ENCODE data around the gene ZNF155.
A peak's percentile ranks its signal among the peaks of the same experiment; 100 is the strongest.

ZNF155 gene

DNA sequence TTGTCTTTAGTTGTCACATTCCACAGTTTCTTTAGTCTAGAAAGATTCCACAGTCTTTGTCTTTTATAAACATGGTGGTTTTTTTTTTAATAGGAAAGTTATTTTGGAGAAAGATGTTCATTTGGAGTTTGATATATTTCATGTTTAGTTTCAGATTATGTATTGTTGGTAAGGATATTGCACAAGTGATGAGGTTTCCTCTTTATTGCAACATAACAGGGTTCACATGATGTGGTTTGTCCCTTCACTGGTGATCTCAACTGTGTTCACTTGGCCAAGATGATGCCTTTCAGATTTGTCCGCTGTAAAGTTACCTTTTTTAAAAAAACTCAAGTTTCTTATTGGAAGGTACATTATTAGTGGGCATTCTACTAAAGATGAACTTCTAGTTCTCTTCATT, 22.0 kb downstream of the ZNF155 start:
- no peak for DNase-seq

DNA sequence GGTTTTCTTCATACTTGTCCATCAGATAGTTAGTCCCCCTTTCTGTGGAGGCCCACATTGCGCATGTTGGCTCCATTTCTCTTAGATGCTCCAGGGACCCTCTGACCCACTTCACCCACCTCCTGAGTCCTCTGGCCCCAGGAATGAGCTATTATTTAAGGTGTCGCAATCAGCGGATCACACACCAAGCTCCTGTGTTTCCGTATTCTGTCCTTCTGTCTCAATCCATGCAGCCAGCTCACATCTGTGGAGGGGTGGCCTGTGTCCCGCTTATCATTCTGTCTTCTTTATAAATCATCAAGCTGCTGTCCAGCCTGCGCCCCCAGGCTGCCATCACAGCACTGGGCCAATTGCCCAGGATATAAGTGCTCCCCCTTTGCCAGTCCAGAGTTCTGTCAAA, 23.5 kb downstream of the ZNF155 start:
- no peak for DNase-seq

GRCh38 chr19:44010468-44010867, 26.5 kb downstream of the ZNF155 start:
- DNase-seq: no peak

- no peak for DNase-seq
Observed at GRCh38 chr19:44019498-44019897, 35.5 kb downstream of the ZNF155 start.

DNA sequence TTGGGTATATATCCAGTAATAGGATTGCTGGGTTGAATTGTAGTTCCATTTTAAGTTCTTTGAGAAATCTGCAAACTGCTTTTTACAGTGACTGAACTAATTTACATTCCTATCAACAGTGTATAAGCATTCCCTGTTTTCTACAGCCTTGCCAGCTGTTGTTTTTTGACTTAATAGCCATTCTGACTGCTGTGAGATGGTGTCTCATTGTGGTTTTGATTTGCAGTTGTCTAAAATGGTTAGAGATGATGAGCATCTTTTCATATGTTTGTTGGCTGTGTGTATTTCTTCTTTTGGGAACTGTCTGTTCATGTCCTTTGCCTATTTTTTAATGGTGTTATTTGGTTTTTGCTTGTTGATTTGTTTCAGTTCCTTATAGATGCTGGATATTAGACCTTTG, 37.2 kb downstream of the ZNF155 start:
- DNase-seq: no peak

DNA sequence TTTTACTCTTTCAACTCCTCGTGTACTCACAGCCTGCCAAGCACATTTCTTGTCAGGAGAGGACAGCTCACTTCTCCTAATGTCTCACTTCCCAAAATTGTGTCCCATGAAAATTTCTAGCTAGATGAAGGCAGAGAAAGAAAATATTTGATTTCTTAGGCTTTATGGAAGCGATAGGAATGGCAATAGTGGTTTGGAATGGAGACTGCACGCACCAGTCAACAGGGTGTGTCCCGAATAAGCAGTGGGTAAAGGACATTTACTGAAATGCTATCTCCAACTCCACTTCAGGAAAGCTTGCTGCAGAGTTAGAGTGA, 40.9 kb downstream of the ZNF155 start:
- no peak for DNase-seq

DNA sequence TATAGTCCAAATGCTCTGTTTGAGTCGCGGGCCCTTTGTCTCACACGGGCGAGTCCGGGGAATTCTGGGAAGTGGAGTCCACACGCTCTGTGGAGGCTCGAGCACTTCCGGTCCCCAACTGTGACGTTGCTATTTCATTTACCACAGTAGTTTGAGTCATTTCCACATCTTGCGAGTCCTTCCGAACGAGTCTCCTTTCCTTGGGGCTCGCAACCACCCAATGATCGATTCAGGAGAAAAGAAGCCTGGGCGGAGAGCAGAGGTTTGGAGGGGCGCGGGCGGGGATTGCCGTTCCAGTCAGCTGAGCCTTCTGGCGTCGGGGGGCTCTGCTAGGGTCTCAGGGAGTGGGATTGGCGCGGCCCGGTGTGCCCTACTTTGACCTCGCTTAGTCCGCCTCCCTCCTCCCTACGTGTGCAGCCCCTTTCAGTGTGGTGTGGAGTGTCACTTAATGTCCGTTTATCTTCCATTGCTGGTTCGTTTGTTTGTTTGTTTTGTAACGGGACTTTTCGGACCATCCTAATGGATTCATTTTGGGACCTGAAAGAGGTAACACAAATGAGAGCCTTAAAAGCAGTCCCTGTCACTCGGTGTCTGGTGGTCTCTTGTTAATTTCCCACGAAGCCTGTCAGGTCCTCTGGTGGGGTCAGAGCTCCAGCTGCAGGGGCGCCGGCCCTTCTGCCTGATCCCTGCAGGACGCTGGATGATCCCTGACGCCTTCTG, 41.4 kb downstream of the ZNF155 start, which contains the start of gene ZNF222:
Gene ZNF222, plus strand, starts transcription at position 163 of the 720 bp plus-strand sequence. Its CDS starts 58 bp downstream, at position 221.
- peak; percentile 64 for DNase-seq

DNA sequence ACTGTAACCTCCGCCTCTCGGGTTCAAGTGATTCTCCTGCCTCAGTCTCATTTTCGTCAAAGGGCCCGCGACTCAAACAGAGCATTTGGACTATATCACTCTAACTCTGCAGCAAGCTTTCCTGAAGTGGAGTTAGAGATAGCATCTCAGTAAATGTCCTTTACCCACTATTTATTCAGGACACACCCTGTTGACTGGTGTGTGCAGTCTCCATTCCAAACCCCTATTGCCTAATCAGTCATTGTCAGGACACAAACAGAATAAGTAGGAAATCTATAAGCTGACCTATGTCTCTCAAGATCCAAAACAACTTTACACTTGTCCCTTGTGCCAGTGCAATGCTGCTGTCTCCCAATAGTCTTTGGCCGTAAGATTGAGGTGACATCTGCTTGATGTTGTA, 42.6 kb downstream of the ZNF155 start:
- DNase-seq: no peak

DNA sequence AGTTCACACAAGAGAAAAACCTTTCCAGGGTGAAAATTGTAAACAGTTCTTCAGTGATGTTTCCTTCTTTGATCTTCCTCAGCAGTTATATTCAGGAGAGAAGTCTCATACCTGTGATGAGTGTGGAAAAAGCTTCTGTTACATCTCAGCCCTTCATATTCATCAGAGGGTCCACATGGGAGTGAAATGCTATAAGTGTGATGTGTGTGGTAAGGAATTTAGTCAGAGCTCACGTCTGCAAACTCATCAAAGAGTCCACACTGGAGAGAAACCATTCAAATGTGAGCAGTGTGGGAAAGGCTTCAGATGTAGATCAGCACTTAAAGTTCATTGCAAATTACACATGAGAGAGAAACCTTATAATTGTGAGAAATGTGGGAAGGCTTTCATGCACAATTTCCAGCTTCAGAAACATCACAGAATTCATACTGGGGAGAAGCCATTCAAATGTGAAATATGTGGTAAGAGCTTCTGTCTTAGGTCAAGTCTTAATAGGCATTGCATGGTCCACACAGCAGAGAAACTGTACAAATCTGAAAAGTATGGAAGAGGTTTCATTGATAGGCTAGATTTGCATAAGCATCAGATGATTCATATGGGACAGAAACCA, 48.1 kb downstream of the ZNF155 start:
- DNase-seq: no peak

DNA sequence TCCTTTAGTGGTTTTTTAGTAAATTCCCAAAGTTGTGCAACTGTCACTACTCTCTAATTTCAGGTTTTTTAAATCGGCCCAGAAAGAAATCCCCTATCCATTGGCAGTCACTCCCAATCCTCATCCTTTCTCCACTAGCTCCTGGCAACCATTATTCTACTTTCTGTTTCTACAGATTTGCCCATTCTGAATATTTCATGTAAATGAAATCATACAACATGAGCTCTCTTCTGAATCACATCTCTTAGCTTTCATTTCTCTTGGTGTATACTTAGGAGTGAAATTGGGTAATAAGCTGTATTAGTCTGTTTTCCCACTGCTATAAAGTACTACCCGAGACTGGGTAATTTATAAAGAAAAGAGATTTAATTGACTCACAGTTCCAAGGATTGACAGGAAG, 58.2 kb downstream of the ZNF155 start:
- DNase-seq: no peak
